ENCODE data around the gene MSH5. TPM values are rescaled to one million over a fixed set of nuclear protein-coding genes. Genes with fewer than 3 reads are reported as not detected.
A peak's percentile ranks its signal among the peaks of the same experiment; 100 is the strongest.

MSH5 gene
- total RNA-seq, 2 experiments from 2014 or later: 75.6 to 109 TPM

GRCh38 chr6:31736021-31736767, 3.6 kb upstream of the MSH5 start, which contains the start of gene CLIC1:
Gene CLIC1 (minus strand): TSS chr6:31736530. CDS start chr6:31736300, 230 bp downstream.
- Mint-ChIP-seq H3K27ac (peak within 1 kb of the TSS; percentile 96), H3K4me3 (peak within 1 kb of the TSS; percentile 91), H3K4me1 (peaks cover 63% of the 10 kb centered on the region), H3K9me3 (ENCODE audit: low read depth) (no peaks in the 10 kb centered on the region), H3K27me3 (no peaks in the 10 kb centered on the region), H3K36me3 (peaks cover 42% of the 10 kb centered on the region)
- DNase-seq: peak; percentile 91
- CTCF ChIA-PET: interaction anchor here (0.6 to 5.8 kb wide), 13 partner anchors 8 to 94 kb away, joined by 3 to 60 read pairs (median 4); partner anchors contain the start of genes ABHD16A, DDAH2, HSPA1B and LY6G5C
- peak; percentile 38 for ATAC-seq

GRCh38 chr6:31736768-31737314, 3.0 kb upstream of the MSH5 start:
- peaks cover 65% of the 10 kb centered on the region for H3K4me1 Mint-ChIP-seq
- no peaks in the 10 kb centered on the region for H3K27me3 Mint-ChIP-seq
- peak overlapping the region; percentile 91 for H3K4me3 Mint-ChIP-seq
- H3K9me3 Mint-ChIP-seq (ENCODE audit: low read depth): no peaks in the 10 kb centered on the region
- H3K27ac Mint-ChIP-seq: peak overlapping the region; percentile 96
- peaks cover 44% of the 10 kb centered on the region for H3K36me3 Mint-ChIP-seq
- ATAC-seq (no peak), DNase-seq (peak; percentile 42)
- CTCF ChIA-PET: interaction anchor here (0.9 to 5.8 kb wide), 15 partner anchors 8 to 139 kb away, joined by 3 to 60 read pairs (median 8); partner anchors contain the start of genes ABHD16A, DDAH2, HSPA1B and LY6G5C

- H3K36me3 Mint-ChIP-seq: peaks cover 42% of the 10 kb centered on the region
- ATAC-seq (no peak), DNase-seq (peak; percentile 59)
- H3K27ac Mint-ChIP-seq: peak overlapping the region; percentile 96
- CTCF ChIA-PET: interaction anchor here (0.6 to 5.8 kb wide), 32 partner anchors 9 to 191 kb away, joined by 3 to 60 read pairs (median 5); partner anchors contain the start of genes ABHD16A, ATP6V1G2, DDAH2 and GPANK1
- H3K4me1 Mint-ChIP-seq: peaks cover 62% of the 10 kb centered on the region
- H3K4me3 Mint-ChIP-seq: peak overlapping the region; percentile 91
- H3K27me3 Mint-ChIP-seq: no peaks in the 10 kb centered on the region
- no peaks in the 10 kb centered on the region for H3K9me3 Mint-ChIP-seq (ENCODE audit: low read depth)
Measured at GRCh38 chr6:31737315-31737990, 2.4 kb upstream of the MSH5 start.

- H3K4me3 Mint-ChIP-seq: peak overlapping the region; percentile 91
- peaks cover 45% of the 10 kb centered on the region for H3K36me3 Mint-ChIP-seq
- CTCF ChIA-PET: interaction anchor here (0.6 to 5.8 kb wide), 46 partner anchors 10 to 257 kb away, joined by 3 to 60 read pairs (median 4); partner anchors contain the start of genes ABHD16A, ATP6V1G2, BAG6 and C6orf47
- H3K4me1 Mint-ChIP-seq: peaks cover 59% of the 10 kb centered on the region
- ATAC-seq: peak; percentile 17
- H3K27ac Mint-ChIP-seq: peak overlapping the region; percentile 96
- H3K9me3 Mint-ChIP-seq (ENCODE audit: low read depth): no peaks in the 10 kb centered on the region
- peak; percentile 89 for DNase-seq
- no peaks in the 10 kb centered on the region for H3K27me3 Mint-ChIP-seq
Measured at GRCh38 chr6:31737991-31738979, 1.5 kb upstream of the MSH5 start.

- Mint-ChIP-seq H3K4me1 (peaks cover 45% of the 10 kb centered on the region), H3K36me3 (peaks cover 40% of the 10 kb centered on the region), H3K27ac (peak overlapping the region; percentile 96), H3K4me3 (peak overlapping the region; percentile 91), H3K9me3 (ENCODE audit: low read depth) (no peaks in the 10 kb centered on the region), H3K27me3 (no peaks in the 10 kb centered on the region)
- CTCF ChIA-PET: interaction anchor here (1.0 to 5.8 kb wide), 13 partner anchors 9 to 92 kb away, joined by 3 to 60 read pairs (median 9); partner anchors contain the start of genes DDAH2, GPANK1, HSPA1A and HSPA1L
- ATAC-seq: no peak
- DNase-seq: no peak
Measured at GRCh38 chr6:31740397-31741223, 805 bp downstream of the MSH5 start.

- Mint-ChIP-seq H3K36me3 (peaks cover 36% of the 10 kb centered on the region), H3K4me1 (peaks cover 42% of the 10 kb centered on the region), H3K27me3 (no peaks in the 10 kb centered on the region), H3K9me3 (ENCODE audit: low read depth) (no peaks in the 10 kb centered on the region), H3K27ac (peak overlapping the region; percentile 42), H3K4me3 (peak overlapping the region; percentile 91)
- DNase-seq (no peak), ATAC-seq (no peak)
- CTCF ChIA-PET: interaction anchor here (1.1 to 5.8 kb wide), 4 partner anchors 13 to 60 kb away, joined by 3 to 60 read pairs (median 18); partner anchors contain the start of gene DDAH2
Measured at GRCh38 chr6:31741815-31742214, 2.0 kb downstream of the MSH5 start.

- Mint-ChIP-seq H3K27me3 (no peaks in the 10 kb centered on the region), H3K36me3 (peaks cover 42% of the 10 kb centered on the region), H3K4me1 (peaks cover 31% of the 10 kb centered on the region), H3K4me3 (no peak overlapping the region), H3K9me3 (ENCODE audit: low read depth) (no peaks in the 10 kb centered on the region), H3K27ac (peak overlapping the region; percentile 40)
- ATAC-seq (no peak), DNase-seq (no peak)
- CTCF ChIA-PET: interaction anchor here (0.5 to 1.1 kb wide), 2 partner anchors 27 to 93 kb away, joined by 4 read pairs; no protein-coding TSS in a partner anchor
Measured at GRCh38 chr6:31742894-31743293, 3.1 kb downstream of the MSH5 start.

GRCh38 chr6:31744422-31744821, 4.6 kb downstream of the MSH5 start:
- Mint-ChIP-seq H3K27ac (peak overlapping the region; percentile 35), H3K4me1 (peaks cover 16% of the 10 kb centered on the region), H3K27me3 (no peaks in the 10 kb centered on the region), H3K4me3 (no peak overlapping the region), H3K9me3 (ENCODE audit: low read depth) (no peaks in the 10 kb centered on the region), H3K36me3 (peaks cover 48% of the 10 kb centered on the region)
- CTCF ChIA-PET: interaction anchor here (0.7 to 1.4 kb wide), 2 partner anchors 11 to 15 kb away, joined by 3 to 5 read pairs; no protein-coding TSS in a partner anchor
- DNase-seq (no peak), ATAC-seq (no peak)

- Mint-ChIP-seq H3K27ac (no peak overlapping the region), H3K27me3 (no peaks in the 10 kb centered on the region), H3K36me3 (peaks cover 26% of the 10 kb centered on the region), H3K4me1 (no peaks in the 10 kb centered on the region), H3K4me3 (no peak overlapping the region), H3K9me3 (ENCODE audit: low read depth) (no peaks in the 10 kb centered on the region)
- DNase-seq (no peak), ATAC-seq (no peak)
- CTCF ChIA-PET: interaction anchor here (1.2 to 1.3 kb wide), 2 partner anchors 9 to 20 kb away, joined by 3 to 4 read pairs; no protein-coding TSS in a partner anchor
Measured at GRCh38 chr6:31749301-31750036, 9.7 kb downstream of the MSH5 start.

- H3K36me3 Mint-ChIP-seq: peaks cover 19% of the 10 kb centered on the region
- no peaks in the 10 kb centered on the region for H3K9me3 Mint-ChIP-seq (ENCODE audit: low read depth)
- DNase-seq: no peak
- H3K4me1 Mint-ChIP-seq: no peaks in the 10 kb centered on the region
- no peak overlapping the region for H3K27ac Mint-ChIP-seq
- CTCF ChIA-PET: interaction anchor here (1.3 kb wide), 1 partner anchor 19 kb away, joined by 3 read pairs; no protein-coding TSS in a partner anchor
- no peak for ATAC-seq
- H3K27me3 Mint-ChIP-seq: no peaks in the 10 kb centered on the region
- no peak overlapping the region for H3K4me3 Mint-ChIP-seq
Measured at GRCh38 chr6:31750411-31751022, 10.7 kb downstream of the MSH5 start.

All from activated CD8-positive, alpha-beta memory T cell treated with anti-CD3 and anti-CD28 coated beads, Interleukin-2, amount 10 ng/mL, durations not matched to agents 7 days and 5 days (primary cell).